GM10266 (cell line): ENCODE data around the gene GM2A.

Experiments
- DNase-seq: peaks from one replicate; pipeline ENCODE4 v3.0.0; 2012; ENCODE audit errors: extremely low spot score
- TF ChIP-seq, protein P1 (sequence below): IDR thresholded peaks from 2 replicates; pipeline ENCODE4 v1.5.1; 2012; ENCODE audit warnings: mild to moderate bottlenecking, low read depth; ENCODE audit not compliant: control insufficient read depth, insufficient read depth; ENCODE audit errors: missing control alignments

GM2A gene

DNA sequence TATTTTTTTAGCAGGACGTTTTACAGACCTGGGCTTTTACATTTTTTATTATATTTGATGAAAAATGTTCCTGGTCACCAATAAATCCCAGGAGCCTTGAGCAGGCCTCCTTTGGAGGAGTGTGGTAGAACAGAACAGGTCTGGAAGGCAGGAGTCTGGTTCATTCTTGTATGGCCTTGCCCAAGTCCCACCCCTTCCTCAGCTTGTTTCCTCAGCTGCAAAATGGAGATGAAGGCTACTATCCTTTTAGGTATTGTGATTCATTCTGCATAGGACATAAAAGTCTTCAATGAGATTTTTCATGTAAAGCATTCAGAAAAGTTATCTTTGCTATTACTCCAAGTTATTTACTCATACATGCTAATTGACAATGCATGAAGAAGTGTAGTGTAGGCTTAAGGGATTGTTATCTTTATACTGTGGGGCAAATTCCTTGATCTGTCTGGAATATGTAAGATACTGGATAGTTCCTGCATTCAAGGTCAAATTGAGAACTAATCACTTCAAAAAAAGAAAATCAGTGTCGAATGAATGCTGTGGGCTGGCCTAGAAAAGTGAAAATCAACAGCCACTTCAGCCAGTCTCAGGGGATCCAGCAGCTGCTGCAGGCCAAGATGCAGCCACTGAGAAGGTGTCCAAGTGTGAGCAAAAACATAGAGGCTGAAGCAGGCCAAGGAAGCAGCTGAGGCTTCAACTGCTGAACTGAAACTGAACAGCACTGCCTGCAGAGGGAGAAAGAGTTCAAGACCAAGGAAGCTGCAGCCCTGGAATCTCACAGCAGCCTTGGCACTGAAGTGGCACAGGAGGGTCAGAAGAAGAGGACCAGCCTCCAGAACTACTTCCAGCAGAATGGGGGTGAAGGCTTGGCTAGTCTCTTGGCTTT lies 66.1 kb downstream of the GM2A start:
- TF ChIP-seq, protein P1, sequence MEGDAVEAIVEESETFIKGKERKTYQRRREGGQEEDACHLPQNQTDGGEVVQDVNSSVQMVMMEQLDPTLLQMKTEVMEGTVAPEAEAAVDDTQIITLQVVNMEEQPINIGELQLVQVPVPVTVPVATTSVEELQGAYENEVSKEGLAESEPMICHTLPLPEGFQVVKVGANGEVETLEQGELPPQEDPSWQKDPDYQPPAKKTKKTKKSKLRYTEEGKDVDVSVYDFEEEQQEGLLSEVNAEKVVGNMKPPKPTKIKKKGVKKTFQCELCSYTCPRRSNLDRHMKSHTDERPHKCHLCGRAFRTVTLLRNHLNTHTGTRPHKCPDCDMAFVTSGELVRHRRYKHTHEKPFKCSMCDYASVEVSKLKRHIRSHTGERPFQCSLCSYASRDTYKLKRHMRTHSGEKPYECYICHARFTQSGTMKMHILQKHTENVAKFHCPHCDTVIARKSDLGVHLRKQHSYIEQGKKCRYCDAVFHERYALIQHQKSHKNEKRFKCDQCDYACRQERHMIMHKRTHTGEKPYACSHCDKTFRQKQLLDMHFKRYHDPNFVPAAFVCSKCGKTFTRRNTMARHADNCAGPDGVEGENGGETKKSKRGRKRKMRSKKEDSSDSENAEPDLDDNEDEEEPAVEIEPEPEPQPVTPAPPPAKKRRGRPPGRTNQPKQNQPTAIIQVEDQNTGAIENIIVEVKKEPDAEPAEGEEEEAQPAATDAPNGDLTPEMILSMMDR, result peak; percentile 31
- no peak for DNase-seq
